GM21786 (cell line): Measurements from ENCODE around the gene HDAC9.

Experiments
- ATAC-seq: cut with Tn5 transposase; IDR thresholded peaks from one replicate; pipeline ENCODE4 v1.9.1; 2021; ENCODE audit not compliant: unreplicated experiment

Gene HDAC9

DNA sequence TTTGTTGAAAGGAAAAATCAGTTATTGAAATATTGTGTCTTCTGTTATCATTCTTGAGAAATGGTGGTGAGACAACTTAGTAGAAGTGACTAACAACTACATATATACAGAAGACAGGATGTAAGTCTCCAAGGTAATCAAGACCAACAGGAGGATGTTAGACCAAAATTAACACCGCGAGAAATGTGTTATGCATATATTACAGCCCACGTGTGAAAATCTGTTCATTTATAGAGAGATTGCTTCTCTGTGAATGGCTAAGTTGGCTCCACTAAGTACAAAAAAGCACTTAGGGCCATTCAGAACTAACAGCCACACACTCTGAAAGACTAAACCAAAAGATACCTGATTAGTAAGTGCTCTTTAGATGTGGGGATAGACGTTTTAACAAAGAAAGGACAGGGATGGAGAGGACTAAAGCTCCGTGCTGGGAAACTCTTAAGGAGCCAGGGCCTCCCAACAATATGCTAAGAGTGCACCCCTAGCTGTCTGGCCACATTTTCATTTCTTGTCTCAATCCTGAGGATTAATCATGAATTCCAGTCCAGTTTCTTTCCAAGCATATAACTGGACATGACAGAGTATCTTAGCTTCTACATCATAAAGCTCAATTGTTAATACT lies 26.5 kb downstream of the HDAC9 start:
- peak; percentile 59 for ATAC-seq

DNA sequence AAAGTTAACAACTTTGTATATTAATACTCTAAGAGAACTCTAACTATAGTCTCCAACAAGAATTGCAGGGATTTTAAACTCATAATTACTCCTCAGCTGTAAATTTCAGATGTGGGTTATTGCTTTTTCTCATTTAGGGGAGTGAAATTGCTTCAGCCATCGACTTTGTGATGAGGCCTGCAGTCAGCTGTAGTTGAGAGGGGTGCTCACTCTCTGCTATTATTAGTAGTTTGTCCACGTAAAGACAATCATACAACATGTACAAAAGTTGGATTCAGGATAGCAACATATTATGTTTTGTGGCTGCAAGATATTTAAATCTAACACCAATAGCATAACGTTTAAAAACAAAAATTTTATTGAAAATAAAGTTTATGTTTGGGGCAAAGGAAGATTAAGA lies 28.7 kb downstream of the HDAC9 start:
- ATAC-seq, result no peak

DNA sequence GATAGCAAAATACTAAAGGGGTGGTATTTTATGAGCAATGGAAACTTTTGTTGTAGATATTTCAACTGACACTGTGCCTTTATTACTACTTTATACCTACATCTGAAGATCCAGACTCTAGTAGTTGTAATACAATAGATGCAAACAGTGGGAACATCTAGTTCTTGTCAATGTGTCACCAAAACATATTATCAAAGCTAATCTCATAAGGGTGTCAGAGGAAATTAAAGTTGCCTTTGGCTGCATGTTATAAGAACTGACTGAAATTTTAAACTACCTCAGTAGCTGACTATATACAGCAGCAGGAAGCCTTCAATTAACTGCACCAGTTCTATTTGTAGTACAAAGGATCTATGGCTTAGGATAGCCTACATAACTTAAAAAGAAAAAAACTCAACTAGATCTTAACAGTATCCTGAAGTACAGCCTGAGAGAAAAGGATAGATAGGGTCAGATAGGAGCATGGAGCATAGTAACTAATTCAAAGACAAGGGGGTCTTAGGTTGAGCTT lies 30.9 kb downstream of the HDAC9 start:
- no peak for ATAC-seq

DNA sequence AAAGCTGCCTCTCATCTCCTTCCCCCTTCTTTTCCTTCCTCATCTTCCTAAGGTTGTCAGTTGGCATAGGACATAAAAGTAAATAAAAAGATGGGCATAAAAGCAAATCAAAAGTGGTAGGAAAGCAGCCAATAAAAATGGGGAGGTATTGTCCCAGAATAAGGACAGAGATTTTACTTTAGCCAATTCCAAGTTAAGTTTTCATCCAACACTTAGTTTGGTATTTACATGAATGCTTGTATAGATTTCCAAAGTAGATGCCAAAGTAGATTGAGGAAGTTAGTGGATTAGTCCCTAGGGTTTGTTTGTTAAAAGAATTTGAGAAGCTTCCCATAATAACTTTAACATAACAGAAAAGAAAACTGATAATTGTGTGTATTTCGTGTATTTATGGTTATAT lies 33.7 kb downstream of the HDAC9 start:
- no peak for ATAC-seq

DNA sequence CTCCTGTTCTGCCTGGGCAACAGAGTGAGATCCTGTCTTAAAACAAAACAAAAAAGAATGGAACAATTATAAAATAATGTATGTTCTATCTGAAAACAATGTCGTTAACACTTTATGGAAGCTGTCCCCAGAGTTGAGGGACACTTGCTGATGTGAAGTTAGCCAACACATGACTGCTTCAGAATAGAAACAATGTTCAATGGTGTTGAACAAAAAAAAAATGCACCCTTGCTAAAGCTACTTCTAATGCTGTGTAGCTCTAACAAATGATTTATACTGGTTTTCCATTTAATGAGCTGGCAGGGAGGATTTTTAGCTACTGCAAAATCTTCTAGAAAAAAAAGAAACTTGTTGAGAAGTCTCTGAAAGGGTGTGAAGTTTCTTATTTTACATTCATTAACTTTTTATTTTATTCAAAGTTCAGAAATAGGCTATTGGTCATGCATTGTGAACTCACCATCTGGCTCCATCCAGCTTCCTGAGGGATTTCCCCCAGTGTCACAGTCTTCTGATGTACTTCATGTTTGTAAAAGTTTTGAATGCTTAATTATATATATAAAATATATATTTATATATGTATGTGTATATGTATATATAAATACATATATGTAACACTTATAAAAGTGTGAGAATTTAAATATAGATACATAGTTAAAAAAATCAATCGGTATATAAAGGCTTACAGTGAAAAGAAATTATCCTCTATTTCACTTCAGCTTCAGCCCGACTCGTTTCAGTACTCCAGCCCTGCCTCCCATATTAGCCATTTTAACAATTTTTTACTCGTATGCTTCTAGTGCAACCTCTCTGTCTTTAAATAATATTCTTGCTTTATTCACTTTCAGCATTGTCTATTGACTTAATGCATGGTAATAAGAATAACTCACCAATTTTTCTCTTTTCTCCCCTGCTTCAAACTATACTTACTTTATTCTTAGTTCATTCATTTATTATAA lies 35.0 kb downstream of the HDAC9 start:
- peak; percentile 88 for ATAC-seq

DNA sequence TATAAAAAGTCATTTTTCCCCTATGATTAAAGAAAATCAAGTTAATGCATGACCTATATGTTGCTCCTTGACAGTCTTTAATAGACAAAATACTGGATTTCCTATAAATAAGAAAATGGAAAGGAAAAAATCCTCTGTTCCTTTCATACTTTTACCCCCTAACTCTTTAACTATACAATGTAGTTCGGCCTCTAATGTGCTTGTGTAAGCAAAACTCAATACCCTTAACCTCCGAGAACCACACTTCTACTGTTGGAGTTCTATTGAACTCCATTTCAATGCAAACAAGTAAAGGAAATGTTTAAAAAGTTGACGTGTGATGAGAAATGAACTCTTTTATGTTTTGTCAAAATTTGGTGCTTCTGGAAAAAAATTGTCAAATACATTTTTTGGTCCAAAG lies 36.0 kb downstream of the HDAC9 start:
- ATAC-seq, result no peak

DNA sequence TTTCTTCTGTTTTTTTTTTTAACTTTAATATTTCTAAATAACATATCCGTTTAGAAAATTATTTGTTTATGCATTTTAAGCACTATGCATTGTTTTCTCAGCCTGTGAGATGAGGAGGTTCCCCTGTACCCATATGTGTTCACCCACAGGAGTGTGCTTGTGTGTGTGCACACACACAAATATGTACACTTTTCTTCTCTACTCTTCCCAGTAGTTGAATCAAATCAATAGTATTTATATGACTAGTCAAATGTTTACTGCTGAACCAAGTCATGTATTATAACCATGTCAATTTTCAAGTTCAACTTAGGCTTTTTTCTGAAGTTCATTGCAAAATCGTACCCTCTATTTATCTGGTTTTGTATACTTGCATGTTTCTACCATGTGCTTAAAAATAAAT lies 37.3 kb downstream of the HDAC9 start:
- ATAC-seq, result no peak

DNA sequence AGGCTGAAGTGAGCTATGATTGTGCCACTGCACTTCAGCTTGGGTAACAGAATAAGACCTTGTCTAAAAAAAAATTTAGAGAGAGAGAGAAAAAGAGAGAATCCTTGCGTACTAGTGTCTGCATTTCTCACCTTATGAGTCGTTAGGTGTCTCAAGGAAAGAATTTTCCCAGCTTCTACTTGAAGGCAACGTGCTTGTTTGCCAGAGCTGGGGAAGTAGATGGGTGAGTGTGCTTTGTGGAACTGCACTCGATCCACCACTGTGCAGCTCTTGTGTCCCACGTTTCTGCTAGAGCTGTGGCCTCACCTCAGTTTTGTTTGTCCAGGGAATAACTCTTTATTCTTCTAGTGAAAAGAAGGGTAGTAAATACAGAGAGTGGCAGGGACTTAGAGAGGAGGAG lies 38.9 kb downstream of the HDAC9 start:
- no peak for ATAC-seq

DNA sequence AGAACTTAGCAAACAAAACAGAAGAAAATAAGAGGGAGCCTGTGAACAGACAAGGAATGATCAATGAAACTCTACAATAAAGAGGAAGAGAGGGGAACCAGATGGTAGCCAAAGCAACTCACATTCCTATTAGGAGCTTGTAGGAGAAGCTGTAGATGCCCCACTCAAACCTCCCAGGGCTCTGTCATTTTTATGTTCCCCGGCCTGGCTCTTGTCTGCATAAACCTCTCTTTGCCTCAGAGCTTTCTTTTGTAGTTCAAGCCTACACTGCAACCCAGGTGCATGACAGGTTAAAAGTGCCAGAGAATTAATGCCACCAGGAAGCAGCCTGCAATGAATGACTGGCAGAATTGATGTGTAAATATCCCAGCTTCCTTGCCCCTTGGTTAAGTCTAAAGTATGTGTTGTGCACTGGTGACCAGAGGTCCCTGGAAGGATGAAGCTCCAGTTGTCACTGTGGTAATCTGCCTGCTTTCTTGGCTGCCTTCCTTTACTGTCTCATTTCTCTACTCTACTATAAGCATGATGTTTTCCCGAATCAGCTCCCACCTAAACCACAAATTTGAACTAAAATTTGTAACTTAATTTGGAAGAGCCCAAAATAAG lies 40.4 kb downstream of the HDAC9 start:
- no peak for ATAC-seq

DNA sequence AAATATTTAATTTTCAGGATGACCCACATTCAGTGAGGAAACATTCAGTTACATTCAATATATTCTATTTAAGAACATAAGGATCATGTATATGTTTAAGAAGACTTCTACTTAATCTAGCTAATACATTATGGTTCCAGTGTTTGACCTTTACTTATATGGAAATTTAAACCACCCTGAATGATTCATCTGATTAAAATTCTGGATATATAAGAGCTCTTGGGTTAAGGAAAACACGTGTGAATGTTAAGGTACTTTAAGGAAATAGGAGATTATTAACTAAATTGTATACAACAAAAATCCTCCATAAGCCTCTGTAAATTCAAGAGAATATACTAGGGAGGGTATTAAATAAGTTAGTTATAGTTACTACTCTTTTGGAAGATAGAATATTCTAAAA lies 40.9 kb downstream of the HDAC9 start:
- no peak for ATAC-seq

DNA sequence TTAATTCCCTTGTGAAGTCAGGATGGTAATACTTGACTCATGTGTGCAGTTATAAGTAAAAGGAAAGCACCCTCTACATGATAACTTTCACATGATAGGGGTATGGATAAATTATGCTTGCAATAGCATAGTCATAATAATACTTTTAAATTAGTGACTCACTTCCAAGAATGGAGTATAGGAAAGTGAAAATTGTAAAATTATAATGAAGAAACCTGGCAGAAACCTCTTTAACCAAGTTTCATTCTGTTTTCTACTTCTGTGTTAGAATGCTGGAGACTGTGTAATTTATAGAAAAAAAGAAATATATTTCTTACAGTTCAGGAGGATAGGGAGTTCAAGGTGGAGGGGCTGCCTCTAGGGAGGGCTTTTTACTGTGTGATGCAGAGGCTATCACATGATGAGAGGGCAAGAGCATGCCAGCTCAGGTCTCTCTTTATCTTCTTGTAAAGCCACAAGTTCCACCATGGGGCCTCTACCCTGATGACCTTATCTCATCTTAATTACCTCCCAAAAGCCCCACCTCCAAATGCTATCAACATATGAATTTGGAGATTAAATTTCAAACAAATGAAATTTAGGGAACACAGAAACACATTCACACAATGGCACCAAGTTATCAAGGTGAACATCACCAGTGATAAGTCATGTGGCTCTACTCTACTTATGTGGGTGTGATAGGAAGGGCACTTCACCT lies 43.2 kb downstream of the HDAC9 start:
- ATAC-seq, result peak; percentile 77

DNA sequence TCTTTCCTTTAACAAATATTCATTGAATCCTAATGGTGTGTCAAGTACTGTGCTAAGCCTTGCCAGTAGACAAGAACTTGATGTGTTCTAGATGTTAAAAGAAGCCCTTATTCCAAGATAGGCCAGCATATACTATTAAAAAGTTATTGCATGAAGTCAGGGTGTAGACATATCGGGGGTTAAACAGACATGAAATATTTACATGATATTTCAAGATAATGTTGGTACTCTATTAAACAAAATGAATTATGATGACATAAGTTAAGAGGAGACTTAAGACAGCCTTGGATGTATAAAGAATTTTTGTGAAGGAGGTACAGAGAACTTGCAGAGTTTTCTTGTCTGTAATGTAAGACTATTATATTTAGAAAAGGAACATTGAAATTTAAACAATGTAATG lies 44.8 kb downstream of the HDAC9 start:
- no peak for ATAC-seq

DNA sequence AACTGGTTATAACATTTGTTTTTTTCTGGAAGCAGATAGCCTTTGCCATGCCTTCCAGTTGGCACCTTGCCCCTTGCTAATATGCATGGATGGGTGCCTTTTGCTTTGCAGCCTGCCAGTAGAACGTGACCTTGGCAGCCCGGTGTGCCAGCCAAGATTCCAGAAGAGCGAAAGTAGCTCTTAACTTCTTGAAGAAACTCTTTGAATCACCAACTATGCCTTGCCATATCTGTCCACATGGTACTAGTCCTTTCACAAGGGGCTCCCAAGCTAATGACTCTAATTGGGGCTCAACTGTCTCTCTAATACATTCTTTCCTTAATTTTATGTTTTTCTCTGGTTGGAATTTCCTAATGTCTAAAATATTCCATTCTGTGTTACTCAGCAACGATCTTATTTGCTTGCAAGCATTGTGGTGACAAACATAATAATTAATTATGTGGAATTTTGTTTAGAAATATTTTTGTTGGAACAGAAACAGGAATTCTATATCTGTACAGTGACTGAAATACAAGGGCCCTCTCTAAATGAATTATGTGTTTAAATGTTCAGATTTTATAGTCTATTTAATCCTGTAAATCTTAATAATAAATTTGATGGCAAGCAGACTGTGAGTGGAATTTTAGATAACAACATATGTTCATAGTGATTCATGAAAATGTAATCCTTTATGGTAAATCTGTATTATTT lies 45.8 kb downstream of the HDAC9 start:
- no peak for ATAC-seq

DNA sequence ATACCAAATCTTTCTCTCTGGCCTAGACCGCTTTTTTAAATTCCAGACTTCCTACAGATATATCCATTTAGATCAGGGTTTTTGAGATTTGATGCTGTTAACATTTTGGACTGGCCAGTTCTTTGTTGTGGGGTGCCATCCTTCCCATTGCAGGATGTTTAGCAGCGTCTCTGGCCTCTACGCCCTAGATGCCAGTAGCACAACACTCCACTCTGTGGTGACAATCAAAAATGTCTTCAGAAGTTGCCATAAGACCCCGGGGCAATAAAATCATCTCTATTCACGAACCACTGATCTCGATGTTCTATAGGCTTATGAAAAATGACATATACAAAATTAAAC lies 46.3 kb downstream of the HDAC9 start:
- no peak for ATAC-seq

DNA sequence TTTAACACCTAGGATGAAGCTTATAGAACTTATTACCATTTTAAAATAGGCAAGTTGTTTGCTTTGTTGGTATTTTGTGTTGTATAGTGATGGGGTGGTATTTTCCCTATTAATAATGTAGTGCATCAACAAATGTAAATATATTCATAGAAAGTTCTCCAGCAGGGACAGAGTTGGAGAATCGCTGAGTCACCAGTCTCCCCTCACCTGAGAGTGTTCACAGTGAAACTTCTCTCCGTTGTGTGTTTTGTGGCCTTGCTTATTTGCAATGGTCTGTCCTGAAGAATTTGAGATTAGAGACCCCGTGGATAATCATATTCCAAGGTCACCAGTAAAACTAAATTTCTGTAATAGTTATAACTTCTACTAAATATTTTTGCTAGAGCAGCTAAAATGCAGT lies 51.0 kb downstream of the HDAC9 start:
- ATAC-seq, result no peak

DNA sequence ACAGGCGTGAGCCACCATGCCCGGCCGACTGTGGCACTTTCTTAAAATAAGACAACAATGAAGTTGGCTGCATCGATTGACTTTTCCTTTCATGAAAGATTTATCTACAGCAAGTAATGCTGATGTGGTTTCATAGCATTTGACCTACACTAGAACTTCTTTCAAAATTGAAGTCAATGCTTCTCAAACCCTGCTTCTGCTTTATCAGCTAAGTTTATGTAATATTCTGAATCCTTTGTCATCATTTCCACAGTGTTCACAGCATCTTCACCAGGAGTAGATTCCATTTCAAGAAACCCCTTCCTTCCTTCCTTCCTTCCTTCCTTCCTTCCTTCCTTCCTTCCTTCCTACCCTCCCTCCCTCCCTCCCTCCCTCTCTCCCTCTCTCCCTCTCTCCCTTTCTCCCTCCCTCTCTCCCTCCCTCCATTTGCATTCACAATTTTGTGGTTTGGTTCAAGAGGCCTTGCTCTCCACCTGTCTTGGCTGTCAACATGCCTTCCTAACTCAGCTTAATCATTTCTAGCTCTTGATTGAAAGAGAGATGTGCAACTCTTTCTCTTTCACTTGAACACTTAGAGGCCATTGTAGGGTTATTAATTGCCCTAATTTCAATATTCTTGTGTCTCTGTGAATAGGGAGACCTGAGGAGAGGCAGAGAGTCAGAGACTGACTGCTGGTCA lies 52.1 kb downstream of the HDAC9 start:
- peak; percentile 80 for ATAC-seq

DNA sequence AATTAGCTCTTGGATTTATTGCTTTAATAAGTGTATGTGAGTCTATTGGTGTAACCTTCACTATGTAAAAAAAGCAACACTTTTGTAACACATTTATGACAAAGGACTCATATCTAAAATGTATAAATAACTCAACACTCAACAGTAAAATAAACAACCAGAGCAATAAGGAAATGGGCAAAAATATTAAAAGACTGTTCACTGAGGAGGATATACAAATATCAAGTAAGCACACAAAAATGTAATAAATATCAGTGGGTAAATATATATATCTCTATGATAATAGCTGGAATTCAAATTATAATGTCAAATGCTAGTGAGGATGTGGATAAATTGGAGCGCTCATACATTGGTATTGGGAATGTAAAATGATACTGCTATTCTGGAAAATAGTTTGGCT lies 53.0 kb downstream of the HDAC9 start:
- no peak for ATAC-seq

DNA sequence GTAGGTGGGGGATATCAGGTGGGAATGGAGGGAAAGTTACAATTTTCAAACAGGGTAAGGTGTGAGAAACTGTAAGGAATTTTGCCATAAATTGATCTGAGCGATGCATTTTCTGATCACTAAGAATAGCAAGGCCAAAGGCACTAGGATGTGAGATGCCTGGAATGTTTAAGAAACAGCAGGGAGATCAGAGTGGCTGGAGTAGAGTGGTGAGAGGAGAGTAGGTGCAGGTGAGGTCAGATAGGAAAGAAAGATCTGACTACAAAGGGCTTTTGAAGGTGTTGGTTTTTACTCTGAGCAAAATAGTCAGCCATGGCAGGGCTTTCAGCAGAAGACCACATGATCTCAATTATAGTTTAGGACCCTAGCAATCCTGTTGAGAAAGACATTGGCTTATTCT lies 55.0 kb downstream of the HDAC9 start:
- no peak for ATAC-seq

DNA sequence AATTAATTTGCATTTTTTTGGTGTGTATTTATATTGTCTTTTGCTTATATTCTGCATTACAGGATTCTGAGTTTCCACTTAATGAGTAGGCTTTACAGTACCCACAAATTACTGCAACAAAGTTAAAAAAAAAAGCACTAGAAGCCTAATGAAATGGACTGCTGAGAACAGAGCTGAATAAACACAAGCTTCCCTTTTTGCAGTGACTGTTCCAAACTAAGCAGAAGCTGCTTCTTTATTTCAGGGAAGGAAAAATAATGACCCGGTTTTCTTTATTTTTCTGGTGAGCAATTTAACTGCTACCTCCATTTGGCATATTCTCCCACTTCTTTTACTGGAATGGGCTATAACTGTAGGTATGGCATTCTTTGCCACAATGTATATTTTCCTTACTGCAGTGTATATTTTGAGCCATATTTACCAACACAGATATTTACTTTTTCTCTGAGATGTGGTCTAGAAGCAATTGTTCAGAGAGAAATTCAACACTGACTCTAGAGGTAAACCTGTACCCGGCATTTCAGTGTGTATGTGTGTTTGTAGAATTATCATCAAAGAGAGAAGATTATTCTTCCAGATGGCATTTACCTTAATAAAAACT lies 56.9 kb downstream of the HDAC9 start:
- no peak for ATAC-seq
